G401 (cell line): Measurements from ENCODE around the gene JMJD1C. TPM values are rescaled to one million over a fixed set of nuclear protein-coding genes. Genes with fewer than 3 reads are reported as not detected.
"Not testable (repeated sequence)": the region's sequence is repeated elsewhere in the genome, so short reads cannot be mapped to it uniquely, and the experiment has no call there.

Source experiments
- DNase-seq: peaks from one replicate; pipeline ENCODE4 v3.0.0-alpha.2; 2015; ENCODE audit warnings: low spot score
- in situ Hi-C: cut with HindIII; loops from 2 replicates; pipeline ENCODE4 v1.10.0; 2016; ENCODE audit warnings: low sequenced_read_pairs, mixed read lengths
- total RNA-seq: library from RNA; depleted of rRNA; stranded (reverse); fragments of >200 nt; shearing (Covaris generic); gene quantifications from 2 replicates; pipeline ENCODE4 v1.2.3, GENCODE V29; 2014

The JMJD1C gene
- total RNA-seq, 1 experiment from 2014 or later: 29.1 TPM

DNA sequence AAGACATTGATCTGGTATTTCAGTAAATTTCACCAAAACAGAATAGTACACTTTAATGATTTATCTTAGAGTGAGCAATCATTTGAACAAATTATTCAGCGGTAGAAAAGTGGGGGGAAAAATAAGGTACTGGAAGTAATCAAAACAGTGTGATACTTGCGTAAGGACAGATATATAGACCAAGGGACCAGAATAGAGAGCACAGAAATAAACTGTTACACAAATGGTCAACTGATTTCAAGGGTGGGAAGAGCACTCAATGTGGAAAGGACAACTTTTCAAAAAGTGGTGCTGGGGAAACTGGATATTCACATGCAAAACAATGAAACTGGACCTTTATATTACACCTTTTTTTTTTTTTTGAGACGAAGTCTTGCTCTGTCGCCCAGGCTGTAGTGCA, 212.7 kb downstream of the JMJD1C start:
- in situ Hi-C loops: no loop called here

DNA sequence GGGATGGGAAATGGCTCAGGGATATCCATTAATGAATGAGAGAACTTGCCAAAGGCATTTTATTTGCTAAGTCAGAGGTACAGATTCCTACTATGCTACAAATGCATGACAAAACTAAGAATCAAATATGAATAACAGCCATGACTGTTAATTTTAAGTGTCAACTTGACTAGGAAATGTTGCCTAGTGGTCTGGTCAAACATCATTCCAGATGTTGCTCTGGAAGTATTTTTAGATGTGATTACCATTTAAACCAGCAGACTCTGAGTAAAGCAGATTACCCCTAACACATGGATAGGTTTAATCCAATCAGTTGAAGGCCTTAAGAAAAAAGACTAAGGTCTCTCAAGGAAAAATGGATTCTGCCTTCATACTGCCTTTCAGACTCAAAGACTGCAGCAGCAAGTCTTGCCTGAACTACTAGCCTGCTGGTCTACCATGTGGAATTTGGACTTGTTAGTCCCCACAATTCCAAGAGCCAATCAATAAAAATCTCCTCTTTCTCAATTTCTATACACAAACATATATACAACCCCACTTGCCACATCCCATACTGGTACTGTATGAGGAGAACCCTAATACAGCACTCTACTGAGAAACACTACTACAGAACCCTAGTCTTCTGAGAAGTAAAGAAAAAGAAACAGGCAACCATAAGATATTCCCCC, 213.5 kb downstream of the JMJD1C start:
- in situ Hi-C loops: no loop called here
- DNase-seq: no peak

More for the DNA sequence above, 212.7 kb downstream of the JMJD1C start:
- DNase-seq: no peak

DNA sequence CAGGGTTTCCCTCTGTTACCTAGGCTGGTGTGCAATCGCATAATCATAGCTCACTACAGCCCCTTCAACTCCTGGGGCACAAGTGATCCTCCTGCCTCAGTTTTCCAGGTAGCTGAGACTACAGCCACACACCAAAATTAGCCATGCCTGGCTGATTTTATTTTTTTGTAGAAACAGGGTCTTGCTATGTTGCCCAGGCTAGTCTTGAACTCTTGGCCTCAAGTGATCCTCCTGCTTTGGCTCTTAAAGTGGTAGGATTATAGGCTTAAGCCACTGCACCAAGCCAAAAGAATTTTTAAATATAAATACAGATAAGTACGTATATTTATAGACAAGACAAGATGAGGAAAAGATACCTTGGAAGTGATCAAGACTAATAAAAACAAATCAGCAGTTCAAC, 215.7 kb downstream of the JMJD1C start:
- in situ Hi-C loops: no loop called here
- no peak for DNase-seq

DNA sequence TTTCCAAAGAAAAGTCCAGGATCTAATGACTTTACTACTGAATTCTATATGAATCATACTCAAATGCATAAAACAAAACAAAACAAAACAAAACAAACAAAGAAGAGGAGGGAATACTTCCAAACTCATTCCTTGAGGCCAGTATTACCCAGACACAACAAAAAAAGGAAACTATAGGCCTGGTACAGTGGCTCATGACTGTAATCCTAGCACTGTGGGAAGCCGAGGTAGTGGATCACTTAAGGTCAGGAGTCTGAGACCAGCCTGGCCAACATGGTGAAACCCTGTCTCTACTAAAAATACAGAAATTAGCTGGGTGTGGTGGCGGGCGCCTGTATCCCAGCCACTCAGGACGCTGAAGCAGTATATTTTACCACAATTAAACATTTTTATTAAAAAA, 218.0 kb downstream of the JMJD1C start:
- in situ Hi-C loops: no loop called here
- no peak for DNase-seq

DNA sequence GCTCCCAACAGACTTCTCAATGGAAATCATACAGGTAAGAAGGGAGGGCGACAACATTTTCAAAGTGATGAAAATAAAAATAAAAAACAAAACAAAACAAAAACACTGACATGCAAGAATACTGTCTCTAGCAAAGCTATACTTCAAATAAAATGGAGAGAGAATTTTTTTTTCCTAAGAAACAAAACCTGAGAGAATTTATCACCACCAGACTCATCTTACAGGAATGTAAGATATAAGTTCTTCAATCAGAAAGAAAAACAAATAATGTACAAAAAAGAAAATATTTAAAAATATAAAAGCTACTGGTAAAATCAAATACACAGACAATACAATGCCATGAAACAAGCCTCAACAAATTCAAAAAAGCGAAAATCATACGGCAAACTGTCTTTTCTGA, 219.4 kb downstream of the JMJD1C start:
- no peak for DNase-seq
- in situ Hi-C loops: no loop called here

DNA sequence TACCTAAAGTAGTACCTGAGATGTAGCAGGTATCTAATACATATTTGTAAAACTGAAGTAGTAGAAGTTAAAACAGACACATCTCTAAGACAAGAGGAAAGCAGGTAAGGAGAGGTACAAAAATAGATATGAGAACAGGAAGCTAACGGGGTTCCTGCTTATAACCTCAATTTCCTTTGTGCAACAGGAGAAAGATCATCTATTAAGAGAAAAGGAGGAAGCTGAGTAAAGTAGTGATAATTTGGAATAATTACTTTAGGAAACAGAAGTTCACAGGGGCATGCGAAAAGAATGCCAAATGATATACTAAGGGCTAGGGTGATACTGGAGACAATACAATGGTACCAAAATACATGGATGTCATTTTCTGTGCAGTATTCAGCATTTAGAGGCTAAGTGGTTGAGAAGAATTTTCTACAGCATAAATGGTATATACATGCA, 223.9 kb downstream of the JMJD1C start:
- in situ Hi-C loops: no loop called here
- DNase-seq: no peak

DNA sequence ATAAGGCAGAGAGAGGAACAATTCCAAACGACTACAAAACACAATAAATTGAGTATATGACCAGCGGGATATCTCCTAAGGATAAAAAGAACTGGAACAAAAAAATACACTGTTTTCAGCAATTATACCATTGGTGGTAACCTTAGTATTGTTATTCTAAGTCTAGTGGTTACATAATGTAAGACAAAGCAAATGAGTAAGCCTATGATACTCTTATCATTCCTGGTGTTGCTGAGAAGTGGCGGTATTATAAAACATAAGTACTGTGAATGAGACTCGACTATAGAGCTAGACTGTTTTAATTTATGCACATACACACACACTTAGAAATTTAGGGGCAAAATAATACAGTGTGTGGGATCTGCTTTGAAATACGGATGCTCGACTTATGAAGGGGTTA, 225.0 kb downstream of the JMJD1C start:
- no peak for DNase-seq
- in situ Hi-C loops: no loop called here

DNA sequence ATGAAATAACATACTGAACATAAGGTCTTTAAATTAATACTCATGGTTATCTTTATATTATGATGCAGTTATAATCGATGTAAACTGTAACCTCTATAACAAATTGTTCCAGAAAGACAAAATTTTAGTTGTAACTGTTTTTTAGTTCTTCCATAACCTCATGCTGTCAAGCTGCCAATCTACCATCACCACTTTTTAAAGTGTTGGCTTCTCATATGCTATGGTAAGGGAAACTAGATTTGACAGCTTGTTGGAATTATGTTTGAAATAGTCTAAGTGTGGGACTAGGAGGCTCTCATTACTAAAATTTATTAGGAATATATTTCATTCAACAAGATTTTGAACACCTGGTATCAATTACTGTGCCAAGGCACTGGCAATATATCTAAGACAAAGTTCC, 227.3 kb downstream of the JMJD1C start:
- DNase-seq: no peak
- in situ Hi-C loops: no loop called here

DNA sequence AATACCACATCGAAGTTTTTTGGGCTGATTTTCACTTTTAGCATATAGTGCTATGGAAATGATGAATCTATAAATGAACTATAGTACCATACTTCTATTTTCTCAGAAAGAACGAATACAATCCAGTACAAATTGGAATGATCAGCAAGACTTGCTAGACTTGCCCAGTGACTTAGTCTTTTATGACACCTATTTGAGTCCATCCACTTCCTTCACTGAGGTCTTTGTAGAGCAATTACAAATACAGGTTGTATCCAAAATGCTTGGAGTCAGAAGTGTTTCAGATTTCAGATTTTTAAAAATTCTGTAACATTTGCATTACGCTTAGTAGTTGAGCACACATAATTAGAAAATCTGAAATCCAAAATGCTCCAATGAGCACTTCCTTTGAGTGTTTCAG, 228.4 kb downstream of the JMJD1C start:
- in situ Hi-C loops: no loop called here
- no peak for DNase-seq

DNA sequence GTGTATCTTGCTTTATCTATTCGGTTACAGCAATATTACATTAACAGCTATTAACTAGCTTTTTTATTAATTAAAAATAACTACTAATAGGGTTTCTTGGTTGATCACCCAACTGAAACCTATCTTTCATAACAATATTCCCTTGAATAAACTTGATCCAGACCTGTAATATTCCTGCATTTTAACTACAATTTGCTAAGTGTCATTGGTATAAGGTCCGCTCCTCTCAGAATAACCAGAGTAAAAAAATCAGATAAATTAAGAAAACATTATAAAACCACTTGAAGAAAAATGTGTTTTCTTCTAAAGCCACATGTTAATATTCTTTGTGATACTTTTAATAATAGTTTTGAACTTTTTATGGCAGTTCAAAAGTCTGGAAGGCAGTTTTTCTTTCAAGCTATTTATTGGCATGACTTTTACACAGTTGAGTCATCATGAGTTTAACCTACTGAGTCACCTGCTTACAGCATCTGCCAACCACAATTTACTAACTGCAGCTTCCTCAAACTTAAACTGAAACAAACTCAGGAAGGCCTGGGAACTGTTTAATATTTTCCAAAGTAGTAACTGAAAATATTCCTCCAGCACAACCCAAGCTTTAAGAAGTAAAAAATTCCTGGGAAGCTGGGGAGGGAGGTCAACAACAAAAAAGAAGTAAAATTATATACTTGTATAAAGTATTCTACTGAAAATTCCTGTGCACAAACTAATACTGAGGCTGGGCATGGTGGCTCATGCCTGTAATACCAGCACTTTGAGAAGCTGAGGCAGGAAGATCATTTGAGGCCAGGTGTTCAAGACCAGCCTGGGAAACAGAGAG, 229.5 kb downstream of the JMJD1C start:
- in situ Hi-C loops: no loop called here
- no peak for DNase-seq

DNA sequence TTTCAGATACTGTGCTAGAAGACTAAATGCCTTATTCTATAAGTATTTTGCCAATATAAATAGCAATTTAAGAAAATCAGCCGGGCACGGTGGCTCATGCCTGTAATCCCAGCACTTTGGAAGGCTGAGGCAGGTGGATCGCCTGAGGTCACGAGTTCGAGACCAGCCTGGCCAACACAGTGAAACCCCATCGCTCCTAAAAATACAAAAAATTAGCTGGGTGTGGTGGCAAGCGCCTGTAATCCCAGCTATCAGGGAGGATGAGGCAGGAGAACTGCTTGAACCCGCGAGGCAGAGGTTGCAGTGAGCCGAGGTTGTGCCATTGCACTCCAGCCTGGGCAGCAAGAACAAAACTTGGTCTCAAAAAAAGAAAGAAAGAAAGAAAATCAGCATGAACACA, 230.6 kb downstream of the JMJD1C start:
- in situ Hi-C loops: not testable (repeated sequence)

DNA sequence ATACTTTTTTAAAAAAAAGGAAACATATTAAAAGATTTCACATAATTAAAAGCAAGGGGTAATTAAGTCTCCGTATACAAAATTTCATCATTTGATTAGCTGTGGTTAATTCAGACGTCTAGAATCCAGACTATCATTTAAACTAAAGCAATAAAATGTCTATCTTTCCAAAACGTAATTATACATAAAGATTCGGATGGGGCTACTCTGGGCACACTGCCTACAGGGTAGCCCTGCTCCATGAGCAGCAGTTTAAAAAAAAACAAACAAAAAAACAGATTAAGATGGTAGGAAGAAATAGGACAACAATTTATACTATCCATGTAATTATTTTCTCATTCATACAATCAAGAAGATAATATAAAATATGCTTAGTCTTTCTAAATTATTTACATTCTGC, 236.6 kb downstream of the JMJD1C start:
- DNase-seq: no peak
- in situ Hi-C loops: no loop called here

More for the DNA sequence above, 230.6 kb downstream of the JMJD1C start:
- not testable (repeated sequence) for DNase-seq

DNA sequence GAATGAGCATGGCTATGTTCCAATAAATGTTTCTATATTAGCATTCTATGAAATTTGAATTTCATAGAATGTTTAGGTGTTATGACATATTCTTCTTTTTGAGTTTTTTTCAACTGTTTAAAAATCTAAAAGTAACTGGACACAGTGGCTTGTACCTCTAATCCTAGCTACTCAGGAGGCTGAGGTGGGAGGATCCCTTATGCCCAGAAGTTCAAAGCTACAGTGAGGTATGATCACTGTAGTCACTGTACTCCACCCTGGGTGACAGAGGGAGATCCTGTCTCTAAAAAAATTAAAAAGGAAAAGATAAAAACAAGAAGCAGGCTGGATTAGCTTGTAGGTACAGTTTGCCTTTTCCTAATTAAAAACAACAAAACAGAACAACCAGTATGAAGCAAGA, 237.5 kb downstream of the JMJD1C start:
- DNase-seq: no peak
- in situ Hi-C loops: no loop called here

DNA sequence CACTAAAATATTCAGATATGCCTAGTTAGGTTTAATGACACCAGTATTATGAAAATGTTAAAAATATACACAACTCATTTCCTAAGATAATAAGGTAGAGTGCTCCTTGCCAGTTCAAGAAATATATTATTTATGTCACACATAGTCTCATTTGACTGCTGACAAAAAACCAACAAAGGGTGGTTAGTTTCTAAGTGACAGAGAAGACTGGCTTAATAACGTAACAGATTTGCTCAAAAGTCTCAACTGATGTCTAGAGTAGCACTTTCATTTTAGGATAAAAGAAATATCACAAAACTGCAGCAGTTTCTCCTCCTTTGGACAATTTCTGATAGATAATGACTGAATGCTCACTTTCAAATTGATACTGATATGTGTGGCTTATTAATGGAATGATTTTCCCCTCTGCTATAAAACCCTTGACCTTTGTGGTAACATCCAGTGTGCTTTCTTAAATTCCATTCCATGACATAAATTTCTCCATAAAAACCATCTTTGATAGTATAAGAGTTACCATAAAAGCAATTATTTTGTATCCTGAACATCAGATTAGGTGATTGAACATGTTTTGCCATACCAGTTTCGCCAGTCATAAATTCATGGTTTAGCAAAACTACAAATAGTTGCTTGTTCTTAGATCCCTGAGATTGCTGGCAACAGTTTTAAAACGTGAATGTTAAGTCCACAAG, 238.4 kb downstream of the JMJD1C start:
- in situ Hi-C loops: no loop called here
- no peak for DNase-seq

DNA sequence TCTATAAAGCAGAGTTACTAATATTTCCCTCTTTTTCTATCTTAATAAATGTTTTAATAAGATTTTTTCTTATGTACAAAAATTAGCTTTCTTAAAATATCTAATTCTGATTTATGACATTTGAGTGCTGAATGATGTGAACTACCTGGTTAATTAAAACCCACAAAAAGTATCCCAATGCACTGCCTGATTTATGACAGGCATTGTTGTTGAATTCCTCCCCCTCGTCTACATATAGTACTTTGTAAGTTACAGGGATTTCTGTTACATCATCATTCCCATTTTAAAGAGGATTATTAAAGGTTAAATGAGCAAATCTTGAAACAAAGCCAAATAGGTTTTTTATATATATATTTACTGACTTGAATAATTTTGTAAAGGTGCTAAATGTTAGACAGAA, 241.5 kb downstream of the JMJD1C start:
- in situ Hi-C loops: no loop called here
- no peak for DNase-seq

DNA sequence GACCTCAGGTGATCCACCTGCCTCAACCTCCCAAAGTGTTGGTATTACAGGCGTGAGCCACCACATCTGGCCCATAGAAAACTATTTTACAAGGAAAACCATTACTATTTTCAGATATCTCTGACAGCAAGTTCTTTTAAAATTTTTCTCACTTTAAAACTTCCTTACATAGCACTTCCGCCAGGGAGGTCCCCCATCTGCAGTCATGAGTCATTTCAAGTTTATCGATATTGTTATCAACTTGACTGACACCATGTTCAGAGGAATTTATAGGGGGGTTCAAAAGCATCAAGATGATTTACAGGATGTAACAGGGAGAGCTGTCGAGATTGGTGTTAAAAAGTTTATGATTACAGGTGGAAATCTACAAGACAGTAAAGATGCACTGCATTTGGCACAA, 243.8 kb downstream of the JMJD1C start:
- in situ Hi-C loops: no loop called here
- DNase-seq: no peak

DNA sequence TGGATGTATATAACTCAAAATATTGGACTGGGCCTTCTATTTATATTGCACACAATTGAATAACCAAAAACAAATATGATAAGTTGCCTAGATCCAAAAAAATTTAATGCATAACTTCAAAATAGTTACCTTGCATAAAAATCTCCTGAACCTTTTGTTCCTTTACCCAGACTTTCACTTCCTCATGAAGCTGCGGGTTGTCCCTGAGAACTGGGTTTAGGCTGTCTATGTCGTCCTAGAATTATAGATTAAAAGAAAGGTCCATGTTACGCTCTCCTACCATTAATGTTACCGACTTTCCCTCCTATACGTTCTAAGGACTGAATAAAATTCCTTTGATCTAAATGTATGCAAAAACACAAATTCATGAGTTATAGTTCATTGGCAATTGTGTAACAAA, 246.0 kb downstream of the JMJD1C start:
- no peak for DNase-seq
- in situ Hi-C loops: no loop called here

DNA sequence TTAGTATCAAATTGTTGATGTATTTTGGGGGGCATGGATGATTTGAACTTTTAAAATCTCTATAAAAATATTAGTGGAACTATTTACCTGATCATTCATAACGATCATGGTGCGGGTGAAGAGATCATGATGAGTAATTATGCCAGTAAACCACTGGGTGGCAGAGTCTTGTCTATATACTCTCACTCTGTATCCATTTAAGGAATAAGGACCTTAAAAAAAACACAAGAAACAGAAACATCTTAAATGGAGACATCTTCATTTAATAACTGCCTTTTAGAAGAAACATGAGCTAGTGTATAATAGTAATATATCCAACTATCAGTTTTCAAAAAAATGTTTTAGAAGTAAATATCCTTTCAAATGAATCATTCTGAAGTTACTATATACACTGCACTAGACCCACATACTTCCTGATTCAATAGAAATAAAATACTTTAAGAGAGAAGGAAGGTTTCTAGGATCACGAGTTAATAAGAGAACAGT, 248.6 kb downstream of the JMJD1C start:
- in situ Hi-C loops: no loop called here
- DNase-seq: peak; percentile 82

DNA sequence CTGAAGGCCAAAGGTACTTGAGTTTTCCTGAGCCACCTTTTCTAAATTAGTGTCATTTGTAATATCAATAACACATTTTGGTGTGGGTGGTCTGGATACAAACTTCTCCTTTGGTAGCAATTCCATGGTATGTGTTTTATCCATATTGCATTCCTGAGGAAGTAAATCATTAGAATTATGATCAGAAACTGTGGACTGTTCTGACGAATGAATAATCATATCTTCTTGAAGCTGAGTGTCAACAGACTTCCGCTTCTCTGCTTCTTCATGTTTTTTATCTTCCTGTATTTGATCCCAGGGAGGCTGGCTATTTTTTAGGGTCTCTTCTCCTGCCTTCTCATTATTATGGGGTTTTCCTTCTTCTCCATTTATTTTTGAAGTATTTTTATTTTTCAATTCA, 251.2 kb downstream of the JMJD1C start:
- in situ Hi-C loops: no loop called here
- no peak for DNase-seq

DNA sequence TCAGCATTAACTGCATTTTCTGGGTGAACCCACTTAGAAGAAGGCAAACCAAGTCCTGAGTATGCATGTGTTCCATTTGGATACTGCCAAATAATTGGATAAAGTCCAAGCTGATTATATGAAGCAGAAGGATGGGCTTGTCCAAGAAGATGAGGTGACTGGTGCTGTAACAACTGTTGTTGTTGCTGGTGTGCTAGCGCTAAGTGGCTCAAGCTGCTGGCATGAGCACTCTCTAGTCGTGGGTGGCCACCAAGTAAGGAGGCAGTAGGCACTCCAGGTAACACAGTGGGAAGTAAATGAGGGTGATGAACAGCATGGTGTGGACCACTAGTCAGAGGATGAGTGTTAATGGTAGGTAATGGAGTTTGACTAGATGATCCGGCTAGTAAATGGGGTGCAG, 252.3 kb downstream of the JMJD1C start:
- DNase-seq: peak; percentile 66
- in situ Hi-C loops: no loop called here
